ENCODE data around the gene ZNF366.

Gene ZNF366

DNA sequence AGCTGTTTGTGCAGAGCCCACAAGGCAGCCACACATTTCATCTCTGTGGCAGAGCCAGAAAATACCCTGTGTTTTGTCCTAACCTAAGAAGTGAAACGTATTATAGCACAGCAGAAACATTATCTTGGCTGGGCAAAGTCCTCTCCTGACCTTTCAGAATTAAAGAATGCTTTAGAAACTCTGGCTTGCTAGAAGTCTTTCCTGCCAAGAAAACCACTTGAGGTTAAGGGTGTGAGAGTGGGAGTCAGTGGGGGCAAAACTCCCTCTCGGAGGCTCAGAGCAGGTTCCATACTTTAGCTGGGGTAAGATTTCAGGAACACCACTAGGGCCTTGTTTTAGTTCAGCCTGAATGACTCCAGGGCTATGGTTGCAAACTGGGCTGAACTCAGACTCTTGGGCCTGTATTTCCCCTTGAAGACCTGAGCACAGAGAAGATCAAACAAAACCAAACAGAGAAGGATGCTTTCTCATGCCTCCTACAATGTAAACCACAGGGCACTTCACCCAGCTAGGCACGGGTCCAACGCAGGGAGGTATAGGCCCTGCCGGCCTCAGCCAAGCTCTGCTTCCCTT lies 48.0 kb downstream of the ZNF366 start:
- TF ChIP-seq GABPA (IDR thresholded peaks at IDR 0.05; ENCODE audit: low read depth) (no peak), POLR2AphosphoS5 (IDR thresholded peaks at IDR 0.05; ENCODE audit: low read depth) (no peak), SPI1 (IDR thresholded peaks at IDR 0.05; ENCODE audit: borderline replicate concordance, low read depth) (no peak)
- TF ChIP-seq, protein P1, sequence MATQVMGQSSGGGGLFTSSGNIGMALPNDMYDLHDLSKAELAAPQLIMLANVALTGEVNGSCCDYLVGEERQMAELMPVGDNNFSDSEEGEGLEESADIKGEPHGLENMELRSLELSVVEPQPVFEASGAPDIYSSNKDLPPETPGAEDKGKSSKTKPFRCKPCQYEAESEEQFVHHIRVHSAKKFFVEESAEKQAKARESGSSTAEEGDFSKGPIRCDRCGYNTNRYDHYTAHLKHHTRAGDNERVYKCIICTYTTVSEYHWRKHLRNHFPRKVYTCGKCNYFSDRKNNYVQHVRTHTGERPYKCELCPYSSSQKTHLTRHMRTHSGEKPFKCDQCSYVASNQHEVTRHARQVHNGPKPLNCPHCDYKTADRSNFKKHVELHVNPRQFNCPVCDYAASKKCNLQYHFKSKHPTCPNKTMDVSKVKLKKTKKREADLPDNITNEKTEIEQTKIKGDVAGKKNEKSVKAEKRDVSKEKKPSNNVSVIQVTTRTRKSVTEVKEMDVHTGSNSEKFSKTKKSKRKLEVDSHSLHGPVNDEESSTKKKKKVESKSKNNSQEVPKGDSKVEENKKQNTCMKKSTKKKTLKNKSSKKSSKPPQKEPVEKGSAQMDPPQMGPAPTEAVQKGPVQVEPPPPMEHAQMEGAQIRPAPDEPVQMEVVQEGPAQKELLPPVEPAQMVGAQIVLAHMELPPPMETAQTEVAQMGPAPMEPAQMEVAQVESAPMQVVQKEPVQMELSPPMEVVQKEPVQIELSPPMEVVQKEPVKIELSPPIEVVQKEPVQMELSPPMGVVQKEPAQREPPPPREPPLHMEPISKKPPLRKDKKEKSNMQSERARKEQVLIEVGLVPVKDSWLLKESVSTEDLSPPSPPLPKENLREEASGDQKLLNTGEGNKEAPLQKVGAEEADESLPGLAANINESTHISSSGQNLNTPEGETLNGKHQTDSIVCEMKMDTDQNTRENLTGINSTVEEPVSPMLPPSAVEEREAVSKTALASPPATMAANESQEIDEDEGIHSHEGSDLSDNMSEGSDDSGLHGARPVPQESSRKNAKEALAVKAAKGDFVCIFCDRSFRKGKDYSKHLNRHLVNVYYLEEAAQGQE (IDR thresholded peaks at IDR 0.05; ENCODE audit: insufficient replicate concordance, low read depth) = no peak
- TF ChIP-seq, protein P2, sequence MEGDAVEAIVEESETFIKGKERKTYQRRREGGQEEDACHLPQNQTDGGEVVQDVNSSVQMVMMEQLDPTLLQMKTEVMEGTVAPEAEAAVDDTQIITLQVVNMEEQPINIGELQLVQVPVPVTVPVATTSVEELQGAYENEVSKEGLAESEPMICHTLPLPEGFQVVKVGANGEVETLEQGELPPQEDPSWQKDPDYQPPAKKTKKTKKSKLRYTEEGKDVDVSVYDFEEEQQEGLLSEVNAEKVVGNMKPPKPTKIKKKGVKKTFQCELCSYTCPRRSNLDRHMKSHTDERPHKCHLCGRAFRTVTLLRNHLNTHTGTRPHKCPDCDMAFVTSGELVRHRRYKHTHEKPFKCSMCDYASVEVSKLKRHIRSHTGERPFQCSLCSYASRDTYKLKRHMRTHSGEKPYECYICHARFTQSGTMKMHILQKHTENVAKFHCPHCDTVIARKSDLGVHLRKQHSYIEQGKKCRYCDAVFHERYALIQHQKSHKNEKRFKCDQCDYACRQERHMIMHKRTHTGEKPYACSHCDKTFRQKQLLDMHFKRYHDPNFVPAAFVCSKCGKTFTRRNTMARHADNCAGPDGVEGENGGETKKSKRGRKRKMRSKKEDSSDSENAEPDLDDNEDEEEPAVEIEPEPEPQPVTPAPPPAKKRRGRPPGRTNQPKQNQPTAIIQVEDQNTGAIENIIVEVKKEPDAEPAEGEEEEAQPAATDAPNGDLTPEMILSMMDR (IDR thresholded peaks at IDR 0.05; ENCODE audit: insufficient read depth, low read length) = no peak
- no peaks in the 10 kb centered on the region for H3K27me3 ChIP-seq (ENCODE audit: insufficient read depth, poor library complexity, severe bottlenecking)
- DNase-seq (ENCODE audit: low read depth in 1 of 2, low spot score in 1 of 2) = no peak
- H3K27ac ChIP-seq (replicated peaks) = no peak overlapping the region
- H3K4me3 ChIP-seq (replicated peaks; ENCODE audit: insufficient read depth, low read length) = no peak overlapping the region

DNA sequence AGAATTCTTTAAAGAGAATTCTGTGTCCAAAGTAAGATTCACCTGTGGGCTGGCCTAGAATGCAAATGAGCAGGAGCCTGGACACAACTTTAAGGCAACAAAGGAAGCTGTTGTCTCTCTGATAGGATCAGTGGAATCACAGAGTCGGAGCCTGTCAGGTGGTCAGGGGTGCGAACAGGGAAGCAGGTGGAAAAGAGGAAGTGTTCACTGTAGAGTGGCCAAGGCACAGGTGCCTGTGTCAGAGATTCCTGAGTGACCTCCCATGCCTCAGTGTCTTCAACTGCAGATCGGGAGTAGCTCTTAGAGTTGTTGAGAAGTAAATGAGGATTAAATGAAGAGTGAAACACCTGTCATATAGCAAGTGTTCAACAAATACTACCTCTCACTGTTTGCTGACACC lies 48.8 kb downstream of the ZNF366 start:
- no peak overlapping the region for H3K4me3 ChIP-seq (replicated peaks; ENCODE audit: insufficient read depth, low read length)

DNA sequence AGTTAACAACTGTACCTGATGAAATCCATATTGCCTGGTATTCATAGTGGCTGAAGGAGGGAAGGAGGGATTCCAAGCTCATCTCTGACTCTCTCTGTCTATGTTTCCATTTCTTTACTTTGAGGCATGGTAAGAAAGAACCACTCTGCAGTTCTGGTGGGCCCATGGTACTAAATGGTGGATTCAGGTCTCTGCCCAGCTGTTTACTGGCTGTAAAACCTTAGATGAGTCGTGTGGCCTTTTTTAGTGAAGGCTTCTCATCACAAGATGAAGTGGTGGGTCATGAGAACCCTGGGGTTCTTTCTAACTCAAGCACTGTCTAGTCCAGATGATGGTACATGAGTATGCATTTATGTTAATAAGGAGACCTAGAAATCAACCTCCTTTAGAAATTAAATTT lies 49.7 kb downstream of the ZNF366 start:
- Histone ChIP-seq H3K27me3 (ENCODE audit: insufficient read depth, poor library complexity, severe bottlenecking) (no peaks in the 10 kb centered on the region), H3K27ac (replicated peaks) (no peak overlapping the region), H3K4me3 (replicated peaks; ENCODE audit: insufficient read depth, low read length) (no peak overlapping the region)
- DNase-seq (ENCODE audit: low read depth in 1 of 2, low spot score in 1 of 2) = no peak
- TF ChIP-seq, protein P1 (IDR thresholded peaks at IDR 0.05; ENCODE audit: insufficient replicate concordance, low read depth) = no peak
- TF ChIP-seq GABPA (IDR thresholded peaks at IDR 0.05; ENCODE audit: low read depth) (no peak), SPI1 (IDR thresholded peaks at IDR 0.05; ENCODE audit: borderline replicate concordance, low read depth) (no peak), POLR2AphosphoS5 (IDR thresholded peaks at IDR 0.05; ENCODE audit: low read depth) (no peak)
- TF ChIP-seq, protein P2 (IDR thresholded peaks at IDR 0.05; ENCODE audit: insufficient read depth, low read length) = no peak

More for the DNA sequence above, 48.8 kb downstream of the ZNF366 start:
- DNase-seq (ENCODE audit: low read depth in 1 of 2, low spot score in 1 of 2) = no peak
- Histone ChIP-seq H3K27ac (replicated peaks) (no peak overlapping the region), H3K27me3 (ENCODE audit: insufficient read depth, poor library complexity, severe bottlenecking) (no peaks in the 10 kb centered on the region)
- TF ChIP-seq POLR2AphosphoS5 (IDR thresholded peaks at IDR 0.05; ENCODE audit: low read depth) (no peak), SPI1 (IDR thresholded peaks at IDR 0.05; ENCODE audit: borderline replicate concordance, low read depth) (0 out of 2 replicates have a peak, but pooled peaks have one; percentile 10), GABPA (IDR thresholded peaks at IDR 0.05; ENCODE audit: low read depth) (no peak)
- TF ChIP-seq, protein P2 (IDR thresholded peaks at IDR 0.05; ENCODE audit: insufficient read depth, low read length) = no peak
